ENCODE data around the gene CELA2B.
"Not testable (repeated sequence)": the region's sequence is repeated elsewhere in the genome, so short reads cannot be mapped to it uniquely, and the experiment has no call there.

CELA2B gene

DNA sequence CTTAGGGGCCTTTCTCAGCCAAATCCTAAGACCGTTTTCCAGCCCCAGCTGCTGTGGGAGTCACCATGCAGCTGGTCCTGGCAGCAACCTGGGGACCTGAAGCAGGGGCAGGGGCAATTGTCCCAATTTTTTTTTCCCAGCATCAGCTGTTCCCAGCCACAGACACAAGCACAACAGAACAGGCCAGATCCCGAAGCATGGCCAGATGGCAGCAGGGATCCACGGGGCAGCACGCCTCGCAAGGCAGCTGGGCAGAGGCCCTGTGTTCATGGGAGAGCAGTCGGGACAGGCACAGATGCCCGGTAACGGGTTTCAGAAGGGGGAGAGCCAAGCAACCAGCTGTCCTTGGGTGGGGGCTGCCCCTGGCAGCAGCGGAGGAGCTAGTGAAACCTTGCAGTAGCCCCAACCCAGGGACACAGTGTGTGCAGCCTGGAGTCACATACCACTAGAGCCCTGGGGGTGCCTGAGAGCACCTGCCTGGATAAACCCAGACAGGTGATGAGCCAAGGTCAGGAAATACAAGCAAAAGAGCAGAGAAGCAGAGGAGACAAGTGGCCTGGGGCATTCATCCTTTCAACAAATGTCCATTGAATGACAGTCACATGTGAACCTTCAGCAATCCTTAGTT lies 6.0 kb upstream of the CELA2B start:
- peak; percentile 71 for DNase-seq

DNA sequence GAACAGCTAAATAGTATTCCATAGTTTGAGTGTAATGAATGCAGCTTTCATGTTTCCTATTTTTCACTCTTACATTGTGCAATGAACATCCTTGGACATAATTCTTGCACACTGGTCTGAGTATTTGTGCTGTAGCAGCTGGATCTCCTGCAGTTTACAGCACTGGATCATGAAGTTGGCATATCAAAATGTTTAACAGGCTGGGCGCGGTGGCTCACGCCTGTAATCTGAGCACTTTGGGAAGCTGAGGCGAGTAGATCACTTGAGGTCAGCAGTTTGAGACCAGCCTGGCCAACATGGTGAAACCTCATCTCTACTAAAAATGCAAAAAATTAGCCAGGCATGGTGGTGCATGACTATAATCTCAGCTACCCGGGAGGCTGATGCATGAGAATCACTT lies 4.8 kb upstream of the CELA2B start:
- DNase-seq: not testable (repeated sequence)

DNA sequence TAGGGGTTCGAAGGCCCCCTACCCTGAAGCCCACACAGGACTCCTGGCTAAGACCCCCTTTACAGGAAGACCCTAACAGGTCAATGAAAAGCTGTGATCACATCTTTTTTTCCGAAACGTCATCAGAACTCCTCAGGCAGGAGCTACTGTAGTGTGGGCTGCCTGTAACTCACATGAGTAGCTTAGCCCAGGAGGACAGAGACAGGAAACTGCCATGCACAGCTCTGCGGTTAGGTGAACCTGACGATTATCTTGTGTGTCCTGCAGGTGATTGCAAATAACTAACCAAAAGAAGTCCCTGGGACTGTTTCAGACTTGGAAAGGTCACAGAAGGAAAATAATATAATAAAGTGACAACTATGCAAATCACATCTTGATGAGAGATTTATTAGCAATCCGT lies 4.2 kb upstream of the CELA2B start:
- not testable (repeated sequence) for DNase-seq

DNA sequence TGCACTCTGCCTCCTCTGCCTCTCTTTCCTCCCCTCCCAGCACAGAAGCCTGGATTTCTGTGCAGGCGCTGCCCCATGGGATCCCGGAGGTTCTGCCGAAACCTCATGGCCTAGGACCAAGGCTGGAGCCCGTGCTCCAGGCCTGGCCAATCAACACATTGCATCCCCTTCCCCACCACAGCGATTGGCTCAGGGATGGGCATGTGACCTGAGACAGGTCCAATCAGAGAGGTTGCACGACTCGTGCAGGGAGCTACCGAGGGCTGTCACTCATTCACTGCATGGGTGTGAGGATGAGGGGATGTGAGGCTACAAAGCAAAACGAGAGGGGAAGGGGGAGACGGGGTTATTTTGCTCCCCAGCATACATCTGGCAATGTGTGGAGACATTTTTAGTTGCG lies 3.3 kb upstream of the CELA2B start:
- DNase-seq: no peak

DNA sequence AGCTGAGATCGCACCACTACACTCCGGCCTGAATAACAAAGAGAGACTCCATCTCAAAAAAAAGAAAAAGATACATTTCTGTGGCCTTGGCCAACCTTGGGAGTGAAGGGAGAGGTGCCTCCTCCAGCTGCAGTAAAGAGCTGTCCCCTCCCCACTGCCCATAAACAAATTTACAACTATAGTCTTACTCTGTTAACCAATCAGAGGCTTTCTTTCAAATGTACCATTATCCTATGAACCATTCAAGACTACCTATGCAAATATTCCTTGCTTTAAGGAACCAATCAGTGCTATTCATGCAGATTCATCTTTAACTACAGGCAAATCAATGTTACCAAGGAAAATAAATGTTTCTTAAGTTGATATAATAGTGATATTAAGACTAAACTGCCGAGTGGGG lies 1.0 kb downstream of the CELA2B start:
- no peak for DNase-seq

DNA sequence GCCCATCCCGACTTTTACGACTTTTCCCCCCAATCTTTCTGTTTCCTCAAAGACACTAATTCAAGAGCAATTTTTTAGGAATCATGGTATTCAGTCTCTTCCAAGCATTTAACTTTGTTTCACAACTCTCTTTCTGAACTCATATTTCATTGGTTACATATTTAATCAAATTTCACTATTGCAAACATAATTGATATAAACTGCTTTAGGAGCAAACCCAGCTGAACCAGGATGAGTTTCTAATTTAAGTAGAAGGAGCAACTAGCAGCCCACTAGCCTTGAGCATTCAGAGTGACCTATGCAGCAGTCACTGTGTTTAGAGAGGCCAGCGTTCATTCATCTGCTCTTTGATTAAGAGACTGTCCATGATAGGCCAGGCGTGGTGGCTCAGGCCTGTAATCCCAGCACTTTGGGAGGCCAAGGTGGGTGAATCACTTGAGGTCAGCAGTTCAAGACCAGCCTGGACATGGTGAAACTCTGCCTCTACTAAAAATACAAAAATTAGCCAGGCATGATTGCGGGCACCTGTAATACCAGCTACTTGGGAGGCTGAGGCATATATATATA lies 1.8 kb downstream of the CELA2B start:
- no peak for DNase-seq

DNA sequence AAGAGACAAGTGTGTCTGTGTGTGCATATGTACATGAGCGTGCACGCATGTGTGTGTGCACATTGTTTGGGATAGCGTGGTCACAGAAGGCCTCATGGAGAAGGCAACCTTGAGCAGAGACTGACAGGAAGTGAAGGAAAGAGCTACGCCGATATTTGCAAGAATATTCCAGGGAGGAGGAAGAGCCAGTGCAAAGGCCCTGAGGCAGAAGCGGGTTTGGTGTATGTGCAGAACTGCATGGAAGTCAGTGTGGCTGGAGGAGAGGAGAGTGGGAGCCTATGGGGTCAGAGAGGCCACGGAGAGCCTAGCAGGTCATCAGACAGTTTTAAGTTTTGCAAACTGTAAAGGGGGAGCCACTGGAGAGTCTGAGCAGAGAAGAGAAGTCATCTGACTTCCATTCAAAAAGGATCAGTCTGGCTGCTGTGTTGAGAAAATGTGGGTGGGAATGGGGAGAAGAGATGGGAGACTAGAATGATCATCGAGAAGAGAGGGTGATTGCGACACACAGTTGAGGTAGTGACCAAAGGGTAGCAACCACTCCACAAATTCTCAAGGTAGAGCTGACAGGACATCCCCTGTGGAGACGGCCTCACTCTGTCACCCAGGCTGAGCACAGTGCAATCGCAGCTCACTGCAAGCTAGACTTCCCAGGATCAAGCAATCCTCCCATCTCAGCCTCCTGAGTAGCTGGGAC lies 3.9 kb downstream of the CELA2B start:
- DNase-seq: no peak

DNA sequence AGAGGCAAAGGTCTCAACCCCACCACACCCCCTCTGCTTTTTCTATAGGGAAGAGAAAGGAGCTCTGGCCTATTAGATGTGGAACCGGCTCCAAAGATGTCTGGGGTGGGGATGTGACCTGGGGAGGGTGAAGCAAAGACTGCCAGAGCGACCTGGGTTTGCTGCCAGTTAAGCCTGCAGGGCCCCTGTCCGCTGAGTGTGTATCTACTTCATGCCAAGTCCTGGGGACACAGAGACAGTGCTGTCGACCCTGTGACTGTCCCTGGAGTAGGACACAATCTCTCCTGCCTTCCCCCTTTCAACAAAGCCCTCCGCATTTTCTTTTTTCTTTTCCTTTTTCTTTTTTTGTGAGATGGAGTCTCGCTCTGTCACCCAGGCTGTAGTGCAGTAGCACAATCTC lies 6.6 kb downstream of the CELA2B start:
- not testable (repeated sequence) for DNase-seq

DNA sequence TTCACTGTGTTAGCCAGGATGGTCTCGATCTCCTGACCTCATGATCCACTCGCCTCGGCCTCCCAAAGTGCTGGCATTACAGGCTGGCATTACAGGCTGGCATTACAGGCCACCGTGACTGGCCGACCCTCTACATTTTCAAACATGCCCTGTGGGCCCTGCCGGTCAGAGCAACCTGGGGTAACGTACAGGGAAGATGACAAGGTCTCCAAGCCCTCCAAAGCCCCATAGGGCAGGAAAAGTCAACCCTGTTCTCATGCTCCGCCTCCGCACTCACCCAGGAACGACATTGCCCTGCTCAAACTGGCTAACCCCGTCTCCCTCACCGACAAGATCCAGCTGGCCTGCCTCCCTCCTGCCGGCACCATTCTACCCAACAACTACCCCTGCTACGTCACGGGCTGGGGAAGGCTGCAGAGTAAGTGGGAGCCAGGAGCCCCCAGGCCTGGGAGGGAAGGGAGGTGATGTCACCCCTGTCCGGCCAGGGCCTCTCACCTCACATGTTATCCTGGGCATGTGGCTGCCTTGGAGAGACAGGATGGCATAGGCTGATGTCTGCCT lies 7.2 kb downstream of the CELA2B start:
- not testable (repeated sequence) for DNase-seq

DNA sequence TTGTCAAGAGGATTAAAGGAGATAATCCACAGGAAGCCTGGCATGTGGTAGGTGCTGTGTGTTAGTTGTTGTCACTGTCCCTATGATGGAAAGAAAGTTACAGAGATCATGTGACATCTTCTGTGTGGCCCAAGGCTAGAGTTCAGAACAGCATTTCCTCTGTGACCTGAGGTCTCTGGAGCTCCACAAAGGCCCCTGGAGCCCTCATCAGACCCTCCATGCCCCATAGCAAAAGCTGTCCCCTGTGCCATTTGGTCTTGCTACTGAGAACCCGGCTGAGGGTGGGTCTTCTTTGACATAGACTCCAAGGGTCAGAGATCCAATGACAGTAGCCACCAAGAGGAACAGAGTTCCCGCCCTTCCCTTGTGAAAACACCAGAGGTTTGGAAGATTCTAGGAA lies 8.1 kb downstream of the CELA2B start:
- DNase-seq: no peak

DNA sequence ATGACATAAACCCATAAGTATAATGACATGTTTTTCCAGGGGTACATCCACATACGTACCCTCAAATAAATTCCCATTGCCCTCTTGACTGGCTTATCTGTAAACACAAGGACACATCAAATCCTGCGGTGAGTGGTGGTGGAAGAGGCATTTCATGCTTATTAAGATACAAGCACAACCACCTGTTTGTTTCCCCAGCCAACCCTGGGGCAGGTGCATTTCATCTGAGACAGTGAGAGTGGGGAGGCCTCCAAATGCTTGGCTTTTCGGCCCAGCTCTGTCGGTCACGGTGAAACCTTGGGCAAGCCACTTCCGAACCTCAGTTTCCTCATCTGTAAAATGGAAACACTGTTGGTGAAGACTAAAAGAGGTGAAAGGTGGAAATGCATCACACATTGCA lies 8.5 kb downstream of the CELA2B start:
- not testable (repeated sequence) for DNase-seq

DNA sequence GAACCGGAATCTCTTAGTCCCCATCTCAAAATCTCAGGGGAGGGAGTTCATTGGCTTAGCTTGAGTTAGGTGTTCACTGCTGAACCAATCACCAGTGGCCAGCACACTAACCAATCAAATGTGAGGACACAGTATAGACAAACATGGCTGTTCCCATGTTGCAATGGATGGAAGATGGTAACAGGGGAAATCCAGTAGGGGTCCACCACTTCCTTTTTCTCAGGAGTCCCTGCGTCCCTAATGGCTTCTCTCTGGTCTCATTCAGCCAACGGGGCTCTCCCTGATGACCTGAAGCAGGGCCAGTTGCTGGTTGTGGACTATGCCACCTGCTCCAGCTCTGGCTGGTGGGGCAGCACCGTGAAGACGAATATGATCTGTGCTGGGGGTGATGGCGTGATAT lies 9.7 kb downstream of the CELA2B start:
- DNase-seq: no peak

DNA sequence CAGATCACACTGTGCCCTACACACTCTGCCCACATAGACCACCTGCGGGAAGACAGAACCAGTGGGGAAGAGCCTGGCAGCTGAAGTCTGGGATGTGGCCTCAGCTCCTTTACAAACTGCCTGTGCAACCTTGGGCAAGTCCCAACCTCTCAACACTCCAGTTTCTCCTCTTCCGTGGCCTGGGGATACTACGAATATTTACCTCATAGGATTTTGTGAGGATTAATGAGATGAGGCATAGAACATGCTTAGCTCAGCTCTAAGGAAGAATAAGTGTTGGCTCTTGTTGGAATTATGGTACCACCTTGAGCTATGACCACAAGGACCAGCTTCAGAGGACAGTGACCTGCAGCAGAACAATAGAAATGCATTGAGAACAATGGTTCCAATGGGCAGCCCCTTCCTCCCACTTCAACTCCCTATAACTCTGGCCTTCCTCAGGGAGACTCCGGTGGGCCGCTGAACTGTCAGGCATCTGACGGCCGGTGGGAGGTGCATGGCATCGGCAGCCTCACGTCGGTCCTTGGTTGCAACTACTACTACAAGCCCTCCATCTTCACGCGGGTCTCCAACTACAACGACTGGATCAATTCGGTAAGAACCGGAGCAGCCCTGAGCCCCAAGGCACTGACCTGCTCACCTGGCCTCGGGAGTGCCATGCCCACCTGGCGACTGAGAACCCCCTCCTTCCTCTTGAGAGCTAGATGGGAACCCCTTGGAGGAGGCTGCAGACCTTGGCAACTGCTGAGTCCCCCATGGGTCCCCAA lies 11.1 kb downstream of the CELA2B start:
- DNase-seq: not testable (repeated sequence)

DNA sequence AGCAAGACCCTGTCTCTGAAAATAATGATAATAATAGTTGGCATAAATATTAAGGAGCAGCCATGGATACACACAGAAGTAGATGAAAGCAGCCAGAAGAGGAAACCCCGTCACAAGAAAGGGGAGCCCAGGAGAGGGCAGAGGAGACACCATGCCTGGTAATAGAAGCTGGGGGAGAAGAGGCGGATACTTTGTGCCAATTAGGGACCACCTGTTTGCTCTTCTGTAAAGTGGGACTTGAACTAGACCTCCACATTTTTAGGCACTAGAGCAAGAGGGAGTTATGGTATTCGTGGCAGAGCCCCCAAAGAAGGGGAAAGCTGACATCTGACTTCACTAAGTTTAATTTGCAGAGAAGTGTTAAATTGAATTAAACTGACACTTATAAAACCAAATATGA lies 12.5 kb downstream of the CELA2B start:
- DNase-seq: no peak

DNA sequence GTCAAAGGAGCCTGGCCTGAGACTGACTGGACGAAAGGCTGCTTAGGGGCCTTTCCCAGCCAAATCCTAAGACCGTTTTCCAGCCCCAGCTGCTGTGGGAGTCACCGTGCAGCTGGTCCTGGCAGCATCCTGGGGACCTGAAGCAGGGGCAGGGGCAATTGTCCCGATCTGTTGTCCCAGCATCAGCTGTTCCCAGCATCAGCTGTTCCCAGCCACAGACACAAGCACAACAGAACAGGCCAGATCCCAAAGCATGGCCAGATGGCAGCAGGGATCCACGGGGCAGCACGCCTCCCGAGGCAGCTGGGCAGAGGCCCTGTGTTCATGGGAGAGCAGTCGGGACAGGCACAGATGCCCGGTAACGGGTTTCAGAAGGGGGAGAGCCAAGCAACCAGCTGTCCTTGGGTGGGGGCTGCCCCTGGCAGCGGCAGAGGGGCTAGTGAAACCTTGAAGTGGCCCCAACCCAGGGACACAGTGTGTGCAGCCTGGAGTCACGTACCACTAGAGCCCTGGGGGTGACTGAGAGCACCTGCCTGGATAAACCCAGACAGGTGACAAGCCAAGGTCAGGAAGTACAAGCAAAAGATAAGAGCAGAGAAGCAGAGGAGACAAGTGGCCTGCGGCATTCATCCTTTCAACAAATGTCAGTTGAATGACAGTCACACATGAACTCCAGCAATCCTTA lies 13.3 kb downstream of the CELA2B start:
- DNase-seq: peak; percentile 59

DNA sequence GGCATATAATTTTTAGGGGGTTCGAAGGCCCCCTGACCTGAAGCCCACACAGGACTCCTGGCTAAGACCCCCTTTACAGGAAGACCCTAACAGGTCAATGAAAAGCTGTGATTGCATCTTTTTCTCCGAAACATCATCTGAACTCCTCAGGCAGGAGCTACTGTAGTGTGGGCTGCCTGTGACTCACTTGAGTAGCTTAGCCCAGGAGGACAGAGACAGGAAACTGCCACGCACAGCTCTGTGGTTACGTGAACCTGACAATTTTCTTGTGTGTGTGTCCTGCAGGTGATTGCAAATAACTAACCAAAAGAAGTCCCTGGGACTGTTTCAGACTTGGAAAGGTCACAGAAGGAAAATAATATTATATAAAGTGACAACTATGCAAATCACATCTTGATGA lies 15.1 kb downstream of the CELA2B start:
- DNase-seq: not testable (repeated sequence)

DNA sequence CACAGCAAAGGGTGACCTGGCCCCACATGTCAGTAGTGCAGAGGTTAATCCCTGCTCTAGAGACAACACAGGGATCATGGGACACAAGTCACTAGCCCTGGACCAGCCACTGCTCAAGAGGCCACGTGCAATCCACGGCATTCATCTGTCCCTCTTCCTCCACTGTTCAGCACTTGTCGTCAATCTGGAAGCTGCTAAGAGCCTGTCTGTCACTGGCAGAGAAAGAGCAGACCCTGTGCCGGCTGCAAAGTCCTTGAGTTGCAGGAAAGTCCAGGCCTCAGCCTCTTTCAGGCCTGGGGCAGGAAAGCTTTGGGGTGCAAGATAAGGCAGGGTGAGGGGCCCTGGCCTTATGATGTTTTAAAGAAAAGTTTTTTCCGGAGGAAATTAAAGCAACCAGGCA lies 16.7 kb downstream of the CELA2B start:
- DNase-seq: no peak

DNA sequence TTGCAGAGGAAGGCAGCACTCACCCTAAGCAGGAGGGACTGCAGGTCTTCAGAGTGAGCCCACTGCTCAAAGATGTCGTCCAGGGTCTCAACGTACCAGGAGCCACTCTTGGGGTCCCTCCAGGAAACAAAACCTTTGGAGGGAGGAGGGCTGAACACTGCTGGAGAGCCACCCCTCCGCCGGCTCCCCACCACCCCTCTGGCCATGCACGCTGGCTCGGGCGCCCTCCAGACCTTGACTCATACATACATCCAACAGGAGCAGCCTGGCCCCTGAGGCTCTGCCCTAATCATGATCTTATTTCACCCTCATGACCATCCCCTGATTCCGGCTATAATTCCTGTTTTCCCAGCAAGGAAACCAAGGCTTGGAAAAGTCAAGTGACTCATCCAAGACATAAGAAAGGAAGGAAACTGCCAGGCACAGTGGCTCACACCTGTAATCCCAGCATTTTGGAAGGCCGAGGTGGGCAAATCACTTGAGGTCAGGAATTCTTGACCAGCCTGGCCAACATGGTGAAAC lies 18.0 kb downstream of the CELA2B start:
- no peak for DNase-seq

DNA sequence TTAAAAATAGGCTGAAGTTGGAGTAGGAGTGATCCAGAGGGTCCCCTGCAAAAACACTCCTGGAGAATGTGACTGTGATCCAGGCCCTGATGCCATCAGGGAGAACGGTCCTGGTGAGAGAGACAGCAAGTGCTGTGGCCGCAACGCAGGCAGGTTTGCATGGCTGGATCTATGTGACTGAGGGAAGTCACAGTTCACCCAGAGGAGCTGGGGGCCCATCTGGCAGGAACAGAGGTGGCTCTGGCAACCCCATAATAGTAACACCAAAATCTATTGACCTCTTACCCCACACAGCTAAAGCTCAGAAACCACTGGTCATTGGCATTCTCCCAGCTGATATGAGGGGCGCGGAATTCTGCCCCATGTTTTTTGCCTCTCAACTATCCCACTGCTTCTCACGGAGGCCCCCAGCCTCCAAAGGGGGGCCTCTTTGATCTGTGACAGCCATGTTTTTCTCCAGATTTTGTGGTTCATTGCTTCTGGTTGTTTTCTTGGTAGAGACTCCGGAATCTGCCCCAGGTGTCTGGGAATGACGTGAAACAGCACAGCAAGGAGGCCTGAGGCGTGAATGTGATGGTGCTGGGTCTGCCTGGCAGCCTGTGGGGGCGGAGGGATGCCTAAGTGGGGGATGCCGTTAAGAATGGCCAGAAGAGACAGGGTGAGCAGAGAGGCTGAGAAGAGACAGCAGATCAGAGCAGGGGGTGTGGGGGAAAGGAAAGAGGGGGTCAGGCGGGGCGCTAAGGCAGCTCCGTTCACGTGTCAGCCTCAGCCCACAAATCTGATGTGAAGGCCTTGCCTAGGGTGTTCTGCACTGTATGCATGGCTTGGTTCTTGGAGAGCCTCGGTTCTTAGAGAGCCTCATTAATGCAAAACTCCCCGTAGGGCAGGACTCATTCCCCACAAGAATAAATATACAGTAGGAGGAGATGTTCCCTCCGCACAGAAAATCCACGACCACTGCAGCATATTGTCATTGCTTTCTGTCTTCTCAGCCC lies 24.6 kb downstream of the CELA2B start:
- no peak for DNase-seq

DNA sequence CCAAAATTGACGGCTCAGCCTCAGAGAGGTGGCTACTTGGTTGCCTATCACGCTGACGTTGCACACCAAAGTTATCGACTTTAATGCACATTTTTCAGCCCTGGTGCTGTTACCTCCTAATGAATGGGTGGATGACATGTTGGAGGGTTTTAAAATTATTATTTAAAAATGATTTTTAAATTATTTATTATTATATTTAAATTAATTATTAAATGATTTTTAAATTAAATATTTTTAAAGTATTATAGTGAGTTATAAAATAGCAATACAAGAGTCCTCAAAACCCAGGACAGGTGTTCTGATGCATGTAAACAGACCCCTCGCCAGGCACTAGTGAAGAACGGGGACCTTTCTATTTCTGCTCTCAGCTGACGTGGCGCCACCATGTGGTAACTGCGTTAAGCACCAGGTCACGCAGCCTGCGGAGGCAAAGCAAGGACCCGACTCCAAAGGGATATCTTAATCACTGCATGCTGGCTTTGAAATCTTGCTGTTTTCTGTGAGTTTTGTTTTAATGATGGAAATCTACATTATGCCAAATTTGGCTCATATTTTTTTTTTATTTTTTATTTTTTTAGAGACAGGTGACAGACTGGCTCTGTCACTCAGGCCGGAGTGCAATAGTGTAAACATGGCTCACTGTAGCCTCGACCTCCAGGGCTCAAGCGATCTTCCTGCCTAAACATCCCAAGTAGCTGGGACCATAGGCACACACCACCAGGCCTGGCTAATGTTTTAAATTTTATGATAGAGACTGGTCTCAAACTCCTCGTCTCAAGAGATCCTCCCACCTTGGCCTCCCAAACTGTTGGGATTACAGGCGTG lies 25.5 kb downstream of the CELA2B start:
- DNase-seq: peak; percentile 54
